AG09309 (cell line): ENCODE data around the gene CDK4.

ENCODE experiments used
- DNase-seq: peaks from one replicate; pipeline ENCODE4 v3.0.0-alpha.2; 2010; ENCODE audit warnings: low read depth
- H3K4me3 ChIP-seq: 2 replicates; pipeline ENCODE4 v1.5.1; 2011; ENCODE audit warnings: mild to moderate bottlenecking, low read depth, low read length, moderate library complexity; ENCODE audit not compliant: control insufficient read depth
- TF ChIP-seq, protein P1 (sequence below): IDR thresholded peaks from 2 replicates; pipeline ENCODE4 v1.5.1; 2011; ENCODE audit warnings: mild to moderate bottlenecking, low read depth, low read length, inconsistent platforms; ENCODE audit not compliant: insufficient read depth, control insufficient read depth; ENCODE audit errors: missing control alignments

Gene CDK4

DNA sequence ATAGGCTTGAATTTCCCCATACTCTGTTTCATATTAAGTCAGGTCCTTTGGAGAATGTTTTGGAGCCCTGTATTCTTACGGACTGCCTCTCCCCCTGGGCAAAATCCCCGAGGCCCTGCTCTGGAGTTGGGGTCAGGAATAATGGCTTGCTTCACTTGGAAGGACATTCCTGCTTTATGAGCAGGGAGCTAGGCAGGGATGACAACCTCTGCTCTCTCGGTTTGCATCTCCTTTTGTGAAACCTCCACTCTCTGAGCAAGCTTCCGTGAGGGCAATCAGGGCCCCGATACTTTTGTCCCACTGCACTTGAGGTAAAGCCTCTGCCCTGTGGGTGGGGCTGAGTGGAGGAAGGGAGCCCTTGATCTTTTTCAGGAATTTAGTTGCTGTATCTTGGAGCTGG lies 38.9 kb downstream of the CDK4 start:
- TF ChIP-seq, protein P1, sequence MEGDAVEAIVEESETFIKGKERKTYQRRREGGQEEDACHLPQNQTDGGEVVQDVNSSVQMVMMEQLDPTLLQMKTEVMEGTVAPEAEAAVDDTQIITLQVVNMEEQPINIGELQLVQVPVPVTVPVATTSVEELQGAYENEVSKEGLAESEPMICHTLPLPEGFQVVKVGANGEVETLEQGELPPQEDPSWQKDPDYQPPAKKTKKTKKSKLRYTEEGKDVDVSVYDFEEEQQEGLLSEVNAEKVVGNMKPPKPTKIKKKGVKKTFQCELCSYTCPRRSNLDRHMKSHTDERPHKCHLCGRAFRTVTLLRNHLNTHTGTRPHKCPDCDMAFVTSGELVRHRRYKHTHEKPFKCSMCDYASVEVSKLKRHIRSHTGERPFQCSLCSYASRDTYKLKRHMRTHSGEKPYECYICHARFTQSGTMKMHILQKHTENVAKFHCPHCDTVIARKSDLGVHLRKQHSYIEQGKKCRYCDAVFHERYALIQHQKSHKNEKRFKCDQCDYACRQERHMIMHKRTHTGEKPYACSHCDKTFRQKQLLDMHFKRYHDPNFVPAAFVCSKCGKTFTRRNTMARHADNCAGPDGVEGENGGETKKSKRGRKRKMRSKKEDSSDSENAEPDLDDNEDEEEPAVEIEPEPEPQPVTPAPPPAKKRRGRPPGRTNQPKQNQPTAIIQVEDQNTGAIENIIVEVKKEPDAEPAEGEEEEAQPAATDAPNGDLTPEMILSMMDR, result no peak
- no peak overlapping the region for H3K4me3 ChIP-seq
- no peak for DNase-seq

DNA sequence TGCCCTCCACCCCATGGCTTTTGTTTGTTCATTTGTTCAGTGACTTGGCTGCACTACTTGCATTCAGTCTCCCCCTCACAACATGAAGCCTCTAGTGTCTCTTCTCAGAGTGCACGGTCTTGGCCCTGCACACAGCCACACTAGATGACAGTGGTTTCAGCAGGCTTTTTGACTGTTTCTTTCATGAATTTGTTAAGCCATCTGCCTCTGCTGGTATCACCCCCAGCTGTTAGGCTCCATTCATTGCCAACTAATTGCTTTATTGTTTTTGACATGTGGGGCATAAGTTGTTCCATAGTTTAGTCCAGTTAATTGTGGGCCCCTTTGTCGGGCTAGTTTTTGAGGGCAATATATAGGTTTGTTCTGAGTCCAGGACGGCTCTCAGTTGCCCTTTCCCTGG lies 39.4 kb downstream of the CDK4 start:
- DNase-seq, result no peak
- H3K4me3 ChIP-seq, result no peak overlapping the region
- TF ChIP-seq, protein P1, result no peak

DNA sequence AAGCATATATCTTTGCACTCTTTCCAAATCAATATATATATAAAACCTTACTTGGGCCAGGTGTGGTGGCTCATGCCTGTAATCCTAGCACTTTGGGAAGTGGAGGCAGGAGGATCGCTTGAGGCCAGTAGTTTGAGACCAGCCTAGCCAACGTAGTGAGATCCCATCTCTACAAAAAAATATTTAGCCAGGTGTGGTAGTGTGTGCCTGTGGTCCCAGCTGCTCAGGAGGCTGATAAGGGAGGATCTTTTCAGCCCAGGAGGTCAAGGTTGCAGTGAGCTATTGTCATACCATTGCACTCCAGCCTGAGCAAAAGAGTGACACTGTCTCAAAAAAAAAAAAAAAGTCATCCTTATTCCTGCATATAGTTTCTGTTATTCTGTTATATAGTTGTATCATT lies 43.8 kb downstream of the CDK4 start:
- H3K4me3 ChIP-seq, result no peak overlapping the region
- TF ChIP-seq, protein P1, result no peak
- DNase-seq, result no peak

DNA sequence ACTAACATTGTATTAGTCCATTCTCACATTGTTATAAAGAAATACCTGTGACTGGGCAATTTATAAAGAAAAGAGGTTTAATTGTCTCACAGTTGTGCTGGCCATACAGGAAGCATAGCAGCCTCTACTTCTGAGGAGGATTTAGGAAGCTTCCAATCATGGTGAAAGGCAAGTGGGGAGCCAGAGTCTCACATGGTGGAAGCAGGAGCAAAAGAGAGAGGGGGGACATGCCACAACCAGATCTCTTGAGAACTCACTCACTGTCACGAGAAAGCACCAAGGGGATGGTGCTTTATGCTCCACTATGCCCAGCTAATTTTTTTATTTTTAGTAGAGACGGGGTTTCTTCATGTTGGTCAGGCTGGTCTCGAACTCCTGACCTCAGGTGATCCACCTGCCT lies 44.9 kb downstream of the CDK4 start:
- TF ChIP-seq, protein P1, result no peak
- no peak for DNase-seq
- no peak overlapping the region for H3K4me3 ChIP-seq

DNA sequence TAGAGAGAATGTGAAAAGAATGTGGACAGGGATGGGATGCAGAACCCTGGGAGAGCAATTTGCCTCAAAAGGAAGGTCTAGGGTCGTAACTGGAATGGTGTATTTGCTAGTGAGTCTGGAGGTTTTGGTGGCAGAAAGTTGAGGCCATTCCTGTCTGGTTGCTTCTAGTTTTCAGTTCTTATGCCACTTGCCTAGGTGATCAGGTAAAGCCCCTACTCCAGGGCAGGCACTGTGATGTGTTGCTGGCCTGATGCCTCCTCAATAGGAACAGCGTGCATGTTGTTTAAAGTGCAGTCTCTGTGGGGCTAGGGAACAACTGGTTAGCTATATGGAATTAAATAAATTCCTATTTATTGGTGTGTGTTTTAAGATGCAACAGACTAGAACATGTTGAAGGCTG lies 51.8 kb downstream of the CDK4 start:
- no peak for DNase-seq
- TF ChIP-seq, protein P1, result no peak
- H3K4me3 ChIP-seq, result no peak overlapping the region

DNA sequence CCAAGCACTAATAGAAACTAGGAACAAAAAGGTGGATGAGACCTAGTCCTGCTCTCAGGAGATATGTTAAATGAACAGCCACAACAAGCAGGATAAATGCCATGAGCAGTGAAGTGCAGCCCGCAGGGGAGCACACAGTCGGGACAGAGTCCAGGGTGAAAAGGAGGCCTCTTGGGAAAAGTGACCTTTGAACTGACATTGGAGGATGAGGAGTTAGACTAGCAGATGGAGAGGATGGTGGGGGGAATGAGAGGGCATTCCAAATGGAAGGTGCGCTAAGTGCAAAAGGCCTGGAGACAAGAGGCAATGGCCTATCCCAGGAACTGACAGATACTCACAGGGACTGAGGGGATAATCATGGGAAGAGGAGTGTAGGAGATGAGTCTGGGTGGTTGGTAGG lies 53.7 kb downstream of the CDK4 start:
- TF ChIP-seq, protein P1, result no peak
- DNase-seq, result no peak
- H3K4me3 ChIP-seq, result no peak overlapping the region
